ENCODE measurements around the gene TMEM87B. TPM values are rescaled to one million over a fixed set of nuclear protein-coding genes. Genes with fewer than 3 reads are reported as not detected.

Gene TMEM87B
- polyA plus RNA-seq, 2 donors: 9.1 to 10.1 TPM

DNA sequence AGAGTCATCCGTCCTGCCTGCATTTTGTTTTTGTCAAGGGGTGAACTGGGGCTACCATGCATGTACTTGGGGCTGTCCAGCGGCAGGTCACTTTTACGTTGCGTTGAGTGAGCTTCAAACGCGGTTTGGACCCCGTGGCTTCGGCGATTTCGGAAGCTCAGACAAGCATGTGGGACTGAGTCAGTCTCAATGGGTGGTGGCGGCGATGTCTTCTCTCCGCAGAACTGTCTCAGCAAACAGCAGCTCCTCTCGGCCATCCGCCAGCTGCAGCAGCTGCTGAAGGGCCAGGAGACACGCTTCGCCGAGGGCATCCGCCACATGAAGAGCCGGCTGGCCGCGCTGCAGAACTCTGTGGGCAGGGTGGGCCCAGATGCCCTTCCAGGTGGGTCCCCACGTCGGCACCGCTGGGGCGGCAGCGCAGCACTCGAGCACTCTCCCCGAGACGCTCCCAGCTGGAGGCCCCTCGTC is 104.4 kb downstream of the TMEM87B start:
- 94 to 96% methylated on average over 31 of the region's 31 CpGs for WGBS, 2 donors
- Histone ChIP-seq H3K9me3 (ENCODE audit: control insufficient read depth in 2 of 2, insufficient read depth in 1 of 2, low read depth in 1 of 2, low read length in 1 of 2) (no peaks in the 10 kb centered on the region), H3K36me3 (ENCODE audit: control insufficient read depth in 2 of 2, insufficient read depth in 2 of 2, low read length in 1 of 2) (no peaks in the 10 kb centered on the region), H3K4me3 (ENCODE audit: low read depth in 1 of 2, low read length in 2 of 2) (no peak overlapping the region), H3K27me3 (ENCODE audit: control insufficient read depth in 1 of 2, insufficient read depth in 2 of 2, low read length in 2 of 2) (no peaks in the 10 kb centered on the region), H3K4me1 (ENCODE audit: control insufficient read depth in 2 of 2, insufficient read depth in 2 of 2, low read length in 1 of 2) (no peaks in the 10 kb centered on the region), H3K27ac (ENCODE audit: low read depth in 2 of 2, low read length in 1 of 2) (no peak overlapping the region)

GRCh38 chr2:112160283-112161250 is 105.5 kb downstream of the TMEM87B start:
- 85 to 86% methylated on average over 46 to 50 of the region's 52 CpGs for WGBS, 2 donors

DNA sequence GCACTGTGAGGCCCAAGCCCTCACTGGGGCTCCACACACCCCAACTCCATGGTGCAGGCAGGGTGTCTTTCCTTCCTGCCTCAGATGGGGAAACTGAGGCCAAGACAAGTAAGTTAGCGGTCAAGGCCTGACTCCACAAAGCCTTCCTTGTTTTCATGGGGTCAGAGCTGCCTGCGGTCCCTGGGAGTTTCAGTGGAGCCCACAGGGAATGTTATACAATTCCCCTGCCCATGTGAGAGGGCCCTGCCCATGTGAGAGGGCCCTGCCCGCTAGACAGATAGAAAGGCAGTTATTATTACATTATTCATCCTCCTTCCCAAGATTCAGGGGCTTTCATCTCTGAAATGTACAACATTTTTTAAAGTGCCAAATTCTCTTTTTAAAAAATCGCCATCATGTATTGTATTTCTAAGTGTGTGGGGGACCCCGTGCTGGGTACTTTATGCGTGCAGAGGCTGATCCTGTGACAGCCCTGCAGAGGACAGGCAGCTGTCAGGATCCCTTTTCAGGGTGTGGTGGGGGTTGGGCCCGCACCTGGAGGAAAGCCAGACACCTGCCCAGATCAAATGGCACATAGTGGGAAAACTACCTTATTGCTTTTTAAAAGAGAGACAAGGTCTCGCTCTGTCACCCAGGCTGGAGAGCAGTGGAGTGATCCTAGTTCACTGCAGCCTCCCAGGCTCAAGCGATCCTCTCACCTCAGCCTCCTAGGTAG is 106.5 kb downstream of the TMEM87B start:
- H3K4me3 ChIP-seq (ENCODE audit: low read depth in 1 of 2, low read length in 2 of 2): no peak overlapping the region
- H3K27me3 ChIP-seq (ENCODE audit: control insufficient read depth in 1 of 2, insufficient read depth in 2 of 2, low read length in 2 of 2): no peaks in the 10 kb centered on the region
- no peaks in the 10 kb centered on the region for H3K4me1 ChIP-seq (ENCODE audit: control insufficient read depth in 2 of 2, insufficient read depth in 2 of 2, low read length in 1 of 2)
- H3K9me3 ChIP-seq (ENCODE audit: control insufficient read depth in 2 of 2, insufficient read depth in 1 of 2, low read depth in 1 of 2, low read length in 1 of 2): no peaks in the 10 kb centered on the region
- H3K36me3 ChIP-seq (ENCODE audit: control insufficient read depth in 2 of 2, insufficient read depth in 2 of 2, low read length in 1 of 2): no peaks in the 10 kb centered on the region
- 90 to 93% methylated on average over 9 of the region's 9 CpGs for whole genome bisulfite sequencing, 2 donors
- no peak overlapping the region for H3K27ac ChIP-seq (ENCODE audit: low read depth in 2 of 2, low read length in 1 of 2)

More at GRCh38 chr2:112160283-112161250, 105.5 kb downstream of the TMEM87B start:
- no peaks in the 10 kb centered on the region for H3K4me1 ChIP-seq (ENCODE audit: control insufficient read depth in 2 of 2, insufficient read depth in 2 of 2, low read length in 1 of 2)
- no peak overlapping the region for H3K4me3 ChIP-seq (ENCODE audit: low read depth in 1 of 2, low read length in 2 of 2)
- no peak overlapping the region for H3K27ac ChIP-seq (ENCODE audit: low read depth in 2 of 2, low read length in 1 of 2)
- no peaks in the 10 kb centered on the region for H3K27me3 ChIP-seq (ENCODE audit: control insufficient read depth in 1 of 2, insufficient read depth in 2 of 2, low read length in 2 of 2)
- H3K36me3 ChIP-seq (ENCODE audit: control insufficient read depth in 2 of 2, insufficient read depth in 2 of 2, low read length in 1 of 2): no peaks in the 10 kb centered on the region
- H3K9me3 ChIP-seq (ENCODE audit: control insufficient read depth in 2 of 2, insufficient read depth in 1 of 2, low read depth in 1 of 2, low read length in 1 of 2): no peaks in the 10 kb centered on the region

- Histone ChIP-seq H3K27me3 (ENCODE audit: control insufficient read depth in 1 of 2, insufficient read depth in 2 of 2, low read length in 2 of 2) (no peaks in the 10 kb centered on the region), H3K9me3 (ENCODE audit: control insufficient read depth in 2 of 2, insufficient read depth in 1 of 2, low read depth in 1 of 2, low read length in 1 of 2) (no peaks in the 10 kb centered on the region), H3K36me3 (ENCODE audit: control insufficient read depth in 2 of 2, insufficient read depth in 2 of 2, low read length in 1 of 2) (no peaks in the 10 kb centered on the region), H3K27ac (ENCODE audit: low read depth in 2 of 2, low read length in 1 of 2) (no peak overlapping the region), H3K4me3 (ENCODE audit: low read depth in 1 of 2, low read length in 2 of 2) (no peak overlapping the region), H3K4me1 (ENCODE audit: control insufficient read depth in 2 of 2, insufficient read depth in 2 of 2, low read length in 1 of 2) (no peaks in the 10 kb centered on the region)
- WGBS, 2 donors: 93 to 95% methylated on average over 6 of the region's 6 CpGs
These were observed 107.3 kb downstream of the TMEM87B start for GRCh38 chr2:112162341-112162740.

DNA sequence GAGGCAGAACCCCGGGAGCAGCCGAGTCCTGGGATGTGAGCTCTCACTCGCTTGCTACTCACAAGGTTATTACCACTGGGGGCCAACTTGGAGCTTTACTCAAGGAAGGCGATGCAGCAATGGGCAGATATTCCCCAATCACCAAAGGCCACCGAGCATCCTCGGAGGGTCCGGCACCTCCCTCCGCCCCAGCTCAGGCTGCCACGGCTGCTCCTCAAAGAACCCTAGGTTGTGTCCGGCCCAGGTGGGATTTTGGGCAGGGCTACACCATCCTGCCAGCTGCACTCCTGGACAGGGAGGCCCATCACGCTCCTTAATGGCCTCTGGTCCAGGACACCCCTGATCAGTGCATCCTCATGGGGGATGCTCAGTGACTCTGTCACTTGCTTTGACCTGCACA is 107.9 kb downstream of the TMEM87B start:
- WGBS, 2 donors: 93 to 95% methylated on average over 11 of the region's 11 CpGs

GRCh38 chr2:112163541-112163981 is 108.5 kb downstream of the TMEM87B start:
- Histone ChIP-seq H3K27me3 (ENCODE audit: control insufficient read depth in 1 of 2, insufficient read depth in 2 of 2, low read length in 2 of 2) (no peaks in the 10 kb centered on the region), H3K4me3 (ENCODE audit: low read depth in 1 of 2, low read length in 2 of 2) (no peak overlapping the region), H3K4me1 (ENCODE audit: control insufficient read depth in 2 of 2, insufficient read depth in 2 of 2, low read length in 1 of 2) (no peaks in the 10 kb centered on the region), H3K27ac (ENCODE audit: low read depth in 2 of 2, low read length in 1 of 2) (no peak overlapping the region), H3K36me3 (ENCODE audit: control insufficient read depth in 2 of 2, insufficient read depth in 2 of 2, low read length in 1 of 2) (no peaks in the 10 kb centered on the region), H3K9me3 (ENCODE audit: control insufficient read depth in 2 of 2, insufficient read depth in 1 of 2, low read depth in 1 of 2, low read length in 1 of 2) (no peaks in the 10 kb centered on the region)
- WGBS, 2 donors: 80 to 82% methylated on average over 9 of the region's 9 CpGs

More for the DNA sequence above, 107.9 kb downstream of the TMEM87B start:
- Histone ChIP-seq H3K27me3 (ENCODE audit: control insufficient read depth in 1 of 2, insufficient read depth in 2 of 2, low read length in 2 of 2) (no peaks in the 10 kb centered on the region), H3K4me1 (ENCODE audit: control insufficient read depth in 2 of 2, insufficient read depth in 2 of 2, low read length in 1 of 2) (no peaks in the 10 kb centered on the region), H3K9me3 (ENCODE audit: control insufficient read depth in 2 of 2, insufficient read depth in 1 of 2, low read depth in 1 of 2, low read length in 1 of 2) (no peaks in the 10 kb centered on the region), H3K27ac (ENCODE audit: low read depth in 2 of 2, low read length in 1 of 2) (no peak overlapping the region), H3K4me3 (ENCODE audit: low read depth in 1 of 2, low read length in 2 of 2) (no peak overlapping the region), H3K36me3 (ENCODE audit: control insufficient read depth in 2 of 2, insufficient read depth in 2 of 2, low read length in 1 of 2) (no peaks in the 10 kb centered on the region)

- Histone ChIP-seq H3K27ac (ENCODE audit: low read depth in 2 of 2, low read length in 1 of 2) (no peak overlapping the region), H3K4me3 (ENCODE audit: low read depth in 1 of 2, low read length in 2 of 2) (no peak overlapping the region), H3K36me3 (ENCODE audit: control insufficient read depth in 2 of 2, insufficient read depth in 2 of 2, low read length in 1 of 2) (no peaks in the 10 kb centered on the region), H3K9me3 (ENCODE audit: control insufficient read depth in 2 of 2, insufficient read depth in 1 of 2, low read depth in 1 of 2, low read length in 1 of 2) (no peaks in the 10 kb centered on the region), H3K27me3 (ENCODE audit: control insufficient read depth in 1 of 2, insufficient read depth in 2 of 2, low read length in 2 of 2) (no peaks in the 10 kb centered on the region), H3K4me1 (ENCODE audit: control insufficient read depth in 2 of 2, insufficient read depth in 2 of 2, low read length in 1 of 2) (no peaks in the 10 kb centered on the region)
- 91 to 92% methylated on average over 11 of the region's 11 CpGs for WGBS, 2 donors
These were observed 109.8 kb downstream of the TMEM87B start for GRCh38 chr2:112164876-112165275.

DNA sequence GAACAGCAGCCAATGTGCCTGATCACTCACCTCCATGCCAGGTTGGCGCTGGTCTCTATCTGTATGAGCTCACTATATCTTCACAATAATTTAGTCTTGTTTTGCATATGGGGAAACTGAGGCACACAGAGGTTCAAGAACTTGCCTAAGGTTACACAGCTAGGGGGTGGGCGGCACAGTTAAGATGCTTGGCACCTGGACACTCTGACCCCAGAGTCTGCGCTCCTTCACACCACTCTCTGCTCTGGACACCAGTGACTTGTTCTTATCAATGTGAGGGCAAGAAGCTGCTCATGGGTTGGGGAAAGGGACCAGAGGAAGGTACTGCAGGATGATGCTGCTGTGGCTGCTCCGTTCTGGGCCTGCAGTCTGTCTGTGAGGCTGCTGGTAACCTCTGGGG is 110.2 kb downstream of the TMEM87B start:
- H3K4me3 ChIP-seq (ENCODE audit: low read depth in 1 of 2, low read length in 2 of 2): no peak overlapping the region
- no peak overlapping the region for H3K27ac ChIP-seq (ENCODE audit: low read depth in 2 of 2, low read length in 1 of 2)
- H3K36me3 ChIP-seq (ENCODE audit: control insufficient read depth in 2 of 2, insufficient read depth in 2 of 2, low read length in 1 of 2): no peaks in the 10 kb centered on the region
- WGBS, 2 donors: 92 to 94% methylated on average over 4 of the region's 4 CpGs
- no peaks in the 10 kb centered on the region for H3K27me3 ChIP-seq (ENCODE audit: control insufficient read depth in 1 of 2, insufficient read depth in 2 of 2, low read length in 2 of 2)
- H3K9me3 ChIP-seq (ENCODE audit: control insufficient read depth in 2 of 2, insufficient read depth in 1 of 2, low read depth in 1 of 2, low read length in 1 of 2): no peaks in the 10 kb centered on the region
- no peaks in the 10 kb centered on the region for H3K4me1 ChIP-seq (ENCODE audit: control insufficient read depth in 2 of 2, insufficient read depth in 2 of 2, low read length in 1 of 2)

DNA sequence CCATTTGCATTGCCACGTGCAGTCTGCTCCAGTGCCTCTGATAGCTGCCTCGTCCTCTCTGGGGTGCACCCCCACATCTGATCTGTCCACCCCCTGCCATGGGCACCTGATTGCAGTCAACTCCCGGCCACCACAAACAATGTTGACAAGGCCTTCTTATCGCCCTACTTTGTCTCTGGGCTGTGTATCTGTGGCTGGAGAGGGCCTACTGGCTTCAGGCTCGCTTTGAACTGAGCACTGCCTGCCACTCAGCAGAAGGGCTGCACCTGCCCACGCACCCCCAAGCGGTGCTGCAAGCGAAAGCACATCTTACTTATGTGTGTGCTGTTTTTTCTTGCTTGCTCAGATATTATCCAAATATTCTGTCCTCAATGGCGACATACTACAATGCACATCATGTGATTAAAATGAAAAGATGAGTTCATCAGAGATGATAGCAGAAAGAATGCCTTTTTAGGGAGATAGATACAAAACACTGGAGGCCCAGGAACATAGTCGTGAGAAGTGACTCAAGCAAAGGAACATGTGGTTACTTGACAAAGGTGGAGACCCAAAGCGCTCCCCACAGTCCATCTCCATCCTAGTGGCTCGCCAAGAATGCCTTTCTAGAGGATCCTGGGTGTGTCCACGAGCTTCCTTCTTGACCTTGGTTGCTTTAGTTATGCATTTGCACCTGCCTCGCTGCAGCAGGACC is 111.9 kb downstream of the TMEM87B start:
- 73 to 79% methylated on average over 14 of the region's 14 CpGs for WGBS, 2 donors
- Histone ChIP-seq H3K36me3 (ENCODE audit: control insufficient read depth in 2 of 2, insufficient read depth in 2 of 2, low read length in 1 of 2) (no peaks in the 10 kb centered on the region), H3K27ac (ENCODE audit: low read depth in 2 of 2, low read length in 1 of 2) (no peak overlapping the region), H3K4me1 (ENCODE audit: control insufficient read depth in 2 of 2, insufficient read depth in 2 of 2, low read length in 1 of 2) (no peaks in the 10 kb centered on the region), H3K27me3 (ENCODE audit: control insufficient read depth in 1 of 2, insufficient read depth in 2 of 2, low read length in 2 of 2) (no peaks in the 10 kb centered on the region), H3K4me3 (ENCODE audit: low read depth in 1 of 2, low read length in 2 of 2) (no peak overlapping the region), H3K9me3 (ENCODE audit: control insufficient read depth in 2 of 2, insufficient read depth in 1 of 2, low read depth in 1 of 2, low read length in 1 of 2) (no peaks in the 10 kb centered on the region)

Data from esophagus (tissue), 2 donors.